ENCODE data around the gene ZNF423.
"Not testable (repeated sequence)": the region's sequence is repeated elsewhere in the genome, so short reads cannot be mapped to it uniquely, and the experiment has no call there.

Gene ZNF423

DNA sequence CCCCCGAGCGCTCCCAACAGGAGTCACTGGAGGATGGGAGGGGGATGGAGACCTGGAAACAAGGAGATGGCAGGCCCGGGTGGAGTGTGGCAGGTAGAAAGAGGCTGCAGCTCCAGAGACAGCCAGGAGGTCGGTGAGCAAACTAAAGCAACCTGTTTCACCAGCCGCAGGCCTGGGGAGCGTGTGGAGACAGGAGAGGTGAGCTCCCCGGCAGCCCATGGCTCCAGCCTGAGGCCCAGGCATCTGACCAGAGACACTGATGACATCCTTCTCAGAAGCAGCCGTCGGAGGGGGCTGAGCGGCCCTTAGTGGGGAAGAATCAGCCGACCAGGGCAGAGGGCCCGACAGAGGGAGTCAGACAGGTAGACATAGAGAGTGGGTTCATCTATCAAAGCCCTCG is 165.1 kb downstream of the ZNF423 start:
- no peak for DNase-seq

DNA sequence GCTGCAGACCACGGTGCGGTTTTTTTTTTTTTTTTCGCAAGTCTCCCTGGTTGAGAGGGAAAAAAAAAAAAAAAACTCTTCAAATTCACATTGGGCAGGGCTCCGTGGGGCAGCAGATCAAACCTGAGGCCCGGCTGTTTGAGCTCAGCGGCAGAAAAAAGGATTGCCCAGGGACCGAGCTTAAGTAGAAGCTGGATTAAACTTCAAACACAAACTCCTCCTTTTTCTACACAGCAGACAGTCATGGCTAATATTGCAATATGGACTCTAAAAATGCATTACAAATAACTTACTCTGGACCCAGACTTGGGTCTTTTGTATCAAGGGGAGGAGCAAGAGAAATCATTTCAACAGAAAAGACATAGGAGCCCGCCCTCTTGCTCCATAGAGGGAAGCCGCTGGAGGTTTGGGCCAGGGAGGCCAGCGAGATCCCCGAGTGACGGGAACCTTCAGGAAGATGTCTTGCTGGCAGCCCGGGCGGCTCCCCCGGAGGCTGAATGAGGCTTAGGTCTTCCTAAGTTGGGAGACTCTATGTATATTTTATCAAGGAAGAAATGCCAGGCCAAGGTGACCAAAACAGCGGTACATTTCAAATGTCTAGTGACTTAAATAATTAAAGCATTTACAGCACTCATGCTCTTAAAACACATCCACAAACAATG is 167.7 kb downstream of the ZNF423 start:
- DNase-seq, result no peak

DNA sequence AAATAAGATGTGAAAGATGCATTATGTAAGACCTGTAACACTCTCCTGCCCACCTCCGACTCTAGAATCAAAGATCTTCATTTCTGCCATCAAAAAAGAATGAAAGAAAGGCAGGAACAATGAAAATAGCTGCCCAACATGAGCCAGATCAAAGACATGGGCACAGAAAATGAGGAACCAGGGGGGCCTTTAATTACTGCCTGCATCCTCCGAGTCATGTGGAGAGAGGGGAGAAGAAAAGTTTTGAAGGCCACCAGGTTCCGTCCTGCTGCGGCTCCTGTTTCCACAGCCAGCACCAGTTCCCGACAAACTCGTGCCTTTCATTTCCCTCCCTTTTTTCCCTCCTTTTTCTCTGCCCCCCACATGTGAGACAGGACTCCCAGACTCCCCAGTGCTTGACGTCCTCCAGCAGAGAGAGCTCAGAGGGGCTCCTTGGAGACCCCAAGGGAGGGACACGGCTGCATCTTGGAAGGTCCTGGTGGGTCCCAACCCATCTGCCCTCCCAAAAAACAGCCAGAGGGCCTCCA is 168.4 kb downstream of the ZNF423 start:
- no peak for DNase-seq

DNA sequence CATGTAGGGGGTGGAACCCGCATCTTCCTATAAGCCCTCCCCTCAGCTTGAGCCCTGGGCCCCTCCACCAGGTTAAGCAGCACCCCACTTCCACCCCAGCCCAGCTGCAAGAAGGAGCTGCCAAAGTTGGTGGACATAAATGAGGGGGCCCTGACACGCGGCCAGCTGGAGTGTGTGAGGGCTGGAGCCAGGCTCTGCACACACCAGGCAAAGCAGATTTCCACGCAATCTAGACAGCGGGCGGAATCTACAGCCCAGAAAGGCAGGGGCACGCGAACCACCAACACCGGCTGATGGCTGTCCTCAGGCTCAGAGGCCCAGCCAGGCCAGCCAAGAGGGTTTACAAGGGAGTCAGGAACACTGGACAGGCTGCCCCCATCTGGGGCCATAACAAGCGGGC is 171.2 kb downstream of the ZNF423 start:
- DNase-seq, result no peak

DNA sequence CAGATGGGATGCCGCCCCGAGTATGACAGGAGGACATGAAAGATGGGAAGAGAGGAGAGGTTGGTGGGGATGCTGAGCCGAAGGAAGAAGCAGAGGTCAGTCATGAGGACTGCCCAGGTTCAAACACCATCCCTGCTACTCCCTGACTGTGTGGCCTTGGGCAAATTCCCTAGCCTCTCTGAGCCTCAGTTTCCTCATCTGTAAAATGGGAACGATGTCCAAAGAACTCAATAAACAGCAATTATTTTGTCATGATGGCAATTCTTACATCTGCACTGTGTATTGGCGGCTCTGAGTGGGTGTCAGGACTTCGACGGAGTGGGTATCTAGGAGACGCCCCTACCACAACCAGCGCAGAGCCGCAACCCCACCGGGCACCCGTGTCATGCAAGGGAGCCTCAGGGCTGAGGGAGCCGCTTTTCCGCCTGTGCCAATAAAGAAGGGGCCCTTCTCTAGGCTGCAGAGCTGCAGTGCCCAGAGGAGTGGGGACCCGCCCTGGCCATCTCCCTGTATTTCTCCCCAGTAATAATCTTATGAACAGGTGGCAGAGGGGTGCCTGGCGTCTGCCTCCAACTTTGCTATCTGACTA is 173.2 kb downstream of the ZNF423 start:
- no peak for DNase-seq

DNA sequence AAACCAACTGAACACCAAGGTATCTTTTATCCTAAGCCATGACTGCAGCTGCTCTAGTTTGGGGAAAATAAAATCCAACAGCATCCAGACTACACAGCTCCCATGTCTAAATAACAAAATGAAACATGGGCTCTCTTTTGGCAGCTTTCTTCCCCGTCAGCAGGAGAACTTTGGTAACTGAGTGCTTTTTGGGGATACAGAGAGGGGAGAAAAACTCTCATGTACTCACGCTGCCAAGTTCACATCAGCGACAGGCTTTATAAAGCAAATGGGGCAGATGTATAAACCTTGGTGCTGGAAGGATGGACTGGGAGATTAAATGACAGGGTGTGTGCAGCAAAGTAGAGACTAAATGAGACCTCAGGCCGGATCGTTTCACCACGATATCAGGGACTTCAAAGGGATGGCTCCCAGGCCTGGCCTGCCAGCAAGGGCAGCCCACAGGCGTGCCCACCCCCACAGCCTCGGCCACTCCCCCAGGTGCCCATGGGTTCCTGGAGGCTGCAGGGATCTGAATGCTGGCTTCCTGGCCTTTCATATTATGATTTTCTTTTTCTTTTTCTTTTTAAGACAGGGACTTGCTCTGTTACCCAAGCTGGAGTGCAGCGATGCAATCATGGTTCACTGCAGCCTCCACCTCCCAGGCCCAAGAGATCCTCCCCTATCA is 174.6 kb downstream of the ZNF423 start:
- no peak for DNase-seq

DNA sequence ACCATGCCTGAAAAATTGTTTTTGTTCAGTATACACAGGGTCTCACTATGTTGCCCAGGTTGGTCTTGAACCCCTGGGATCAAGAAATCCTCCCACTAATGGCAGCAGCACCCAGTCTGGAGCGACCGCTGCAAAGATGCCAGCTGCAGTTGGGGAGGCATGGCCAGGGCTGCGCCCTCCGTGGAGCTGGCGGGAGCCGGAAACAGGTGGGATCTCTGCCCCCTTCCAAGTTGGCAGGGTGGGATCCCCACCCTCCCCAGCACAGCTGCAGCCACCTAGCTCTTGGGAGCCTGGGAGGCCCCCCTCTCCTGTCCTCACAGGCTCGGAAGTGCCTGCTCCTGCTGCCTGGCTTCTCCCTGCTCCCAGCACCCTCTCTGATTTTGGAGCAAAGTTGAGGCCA is 176.8 kb downstream of the ZNF423 start:
- no peak for DNase-seq

DNA sequence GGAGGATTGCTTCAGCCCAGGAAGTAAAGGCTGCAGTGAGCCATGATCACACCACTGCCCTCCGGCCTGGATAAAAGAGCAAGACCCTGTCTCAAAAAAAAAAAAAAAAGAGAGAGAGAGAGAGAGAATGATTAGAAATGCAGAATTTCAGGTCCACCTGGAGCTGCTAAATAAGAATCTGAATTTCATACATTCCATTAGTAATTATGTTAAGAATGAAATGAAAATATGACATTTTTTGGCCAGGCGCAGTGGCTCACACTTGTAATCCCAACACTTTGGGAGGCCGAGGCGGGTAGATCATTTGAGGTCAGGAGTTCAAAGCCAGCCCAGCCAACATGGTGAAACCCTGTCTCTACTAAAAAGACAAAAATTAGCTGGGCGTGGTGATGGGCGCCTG is 178.3 kb downstream of the ZNF423 start:
- not testable (repeated sequence) for DNase-seq

DNA sequence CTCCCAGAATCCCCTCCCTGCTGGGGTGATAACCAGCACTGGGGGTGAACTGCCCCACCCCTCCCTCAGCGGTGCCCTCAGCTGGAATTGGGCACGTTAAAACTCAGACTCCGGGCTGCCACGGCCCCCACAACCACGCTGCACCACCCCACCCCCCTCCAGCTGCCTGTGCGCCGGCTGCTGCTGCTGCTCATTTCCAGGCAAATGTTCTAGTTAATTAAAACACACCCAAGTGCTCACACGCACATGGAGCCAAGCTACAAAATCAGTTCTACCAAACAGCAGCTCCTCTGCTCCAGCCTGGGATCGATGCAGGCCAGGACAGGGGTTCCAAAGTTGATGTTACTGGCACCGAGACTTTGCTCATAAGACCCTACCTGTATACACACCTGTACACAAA is 180.5 kb downstream of the ZNF423 start:
- no peak for DNase-seq

DNA sequence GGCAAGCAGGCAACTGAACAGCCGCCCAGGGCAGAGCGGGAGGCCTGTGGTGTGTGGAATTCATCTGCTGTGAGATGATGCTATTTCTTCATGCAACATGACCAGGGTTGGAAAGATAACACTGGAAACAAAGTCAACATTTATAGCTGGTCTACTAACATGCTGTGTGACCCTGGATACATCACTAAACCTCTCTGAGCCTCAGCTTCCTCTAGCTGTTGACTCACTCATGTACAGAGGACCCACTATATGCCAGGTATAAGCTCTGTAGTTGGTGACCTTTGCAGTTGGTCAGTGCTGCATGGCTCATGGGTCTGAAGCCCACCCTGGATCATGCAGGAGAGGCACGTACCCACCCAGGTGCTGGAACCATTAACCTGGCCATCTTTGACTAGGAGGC is 180.9 kb downstream of the ZNF423 start:
- DNase-seq, result no peak

DNA sequence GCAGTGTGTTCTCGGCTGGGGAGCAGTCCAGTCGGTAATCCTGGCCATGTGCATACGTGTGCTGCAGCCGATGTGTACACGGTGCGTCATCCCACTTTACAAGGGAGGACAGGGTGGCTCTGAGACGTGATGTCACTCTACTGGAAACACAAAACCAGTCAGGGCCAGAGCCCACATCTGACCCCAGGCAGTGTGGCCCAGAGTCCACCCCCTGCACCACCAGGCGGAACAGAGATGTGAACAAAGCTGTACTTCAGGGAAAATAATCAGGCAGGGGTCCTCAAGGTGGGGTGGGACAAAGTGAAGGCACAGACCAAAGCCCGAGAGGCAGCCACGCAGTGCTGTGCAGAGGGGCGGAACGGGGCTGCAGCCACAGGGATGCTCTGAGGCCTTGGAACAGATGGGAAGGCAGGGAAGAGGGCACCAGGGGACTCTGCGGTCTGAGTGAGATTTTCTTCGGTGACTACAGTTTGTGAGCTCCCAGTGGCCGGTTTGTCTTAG is 181.5 kb downstream of the ZNF423 start:
- no peak for DNase-seq

DNA sequence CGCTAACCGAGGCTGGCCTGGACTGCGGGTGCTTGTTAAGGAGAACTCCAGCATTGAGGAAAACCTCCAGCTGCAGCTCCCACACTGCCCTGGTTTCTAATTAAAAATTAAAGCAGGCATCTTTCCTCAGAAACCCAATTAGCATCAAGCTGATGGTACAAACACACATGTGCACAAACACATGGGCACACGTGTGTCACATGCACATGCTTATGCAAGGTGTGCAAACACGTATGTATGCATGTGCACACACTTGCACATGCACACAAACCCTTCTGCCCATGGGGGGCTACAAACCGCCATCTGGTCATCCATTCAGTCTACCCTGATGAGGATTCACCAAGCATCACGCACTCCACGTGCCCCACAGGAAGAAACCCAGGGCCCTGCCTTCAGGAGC is 182.5 kb downstream of the ZNF423 start:
- no peak for DNase-seq

DNA sequence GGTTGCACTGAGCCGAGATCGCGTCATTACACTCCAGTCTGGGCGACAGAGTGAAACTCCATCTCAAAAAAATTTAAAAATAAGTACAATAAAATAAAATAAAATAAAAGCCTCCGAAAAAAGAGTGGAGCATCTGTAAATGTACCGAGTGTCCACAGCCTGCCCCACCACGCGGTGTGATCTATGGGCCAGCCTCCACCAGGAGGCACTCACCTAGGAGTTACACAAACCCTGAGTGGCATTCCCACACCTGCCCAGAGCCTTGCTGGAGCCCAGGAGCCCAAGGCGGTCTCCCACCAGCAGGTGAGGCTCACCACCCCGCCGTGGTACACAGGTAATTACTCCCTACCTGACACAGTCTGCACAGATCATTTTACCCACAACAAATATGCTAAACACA is 183.2 kb downstream of the ZNF423 start:
- DNase-seq, result no peak

DNA sequence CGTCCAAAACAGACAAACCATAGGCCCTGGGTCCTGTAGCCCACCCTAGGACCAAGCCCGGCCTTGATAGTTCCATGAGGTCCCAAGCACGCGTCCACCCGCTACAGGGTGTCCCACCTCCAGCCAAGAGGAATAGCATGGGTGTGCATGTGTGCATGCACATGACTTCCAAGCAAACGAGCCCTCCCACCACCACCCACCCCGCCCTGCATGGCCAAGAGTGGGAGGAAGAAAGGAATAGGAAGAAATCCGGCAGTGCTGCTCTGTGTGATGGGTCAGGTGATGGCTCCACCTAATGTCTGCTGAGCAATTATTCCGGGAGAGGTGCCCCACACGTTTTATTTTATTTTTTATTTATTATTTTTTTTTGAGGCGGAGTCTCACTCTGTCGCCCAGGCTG is 184.6 kb downstream of the ZNF423 start:
- no peak for DNase-seq

DNA sequence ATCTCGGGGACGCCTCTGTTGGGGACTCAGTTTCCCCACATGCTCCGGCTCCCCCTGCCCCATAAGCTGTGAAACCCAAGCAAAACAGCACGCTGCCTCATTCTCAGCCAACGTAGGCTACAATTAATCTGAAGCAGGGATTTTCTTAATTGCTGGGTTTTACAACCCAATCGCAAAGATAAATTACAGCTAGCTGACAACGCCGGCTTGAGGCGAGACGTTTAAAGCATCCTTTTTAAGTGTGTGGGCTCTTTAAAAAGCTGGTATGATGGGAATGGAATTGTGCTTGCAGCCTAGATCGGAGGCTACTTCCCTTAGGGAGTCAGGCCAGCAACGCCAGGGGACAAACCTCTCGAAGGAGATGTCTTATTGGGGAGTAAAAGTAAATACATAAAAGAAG is 185.3 kb downstream of the ZNF423 start:
- DNase-seq, result no peak

DNA sequence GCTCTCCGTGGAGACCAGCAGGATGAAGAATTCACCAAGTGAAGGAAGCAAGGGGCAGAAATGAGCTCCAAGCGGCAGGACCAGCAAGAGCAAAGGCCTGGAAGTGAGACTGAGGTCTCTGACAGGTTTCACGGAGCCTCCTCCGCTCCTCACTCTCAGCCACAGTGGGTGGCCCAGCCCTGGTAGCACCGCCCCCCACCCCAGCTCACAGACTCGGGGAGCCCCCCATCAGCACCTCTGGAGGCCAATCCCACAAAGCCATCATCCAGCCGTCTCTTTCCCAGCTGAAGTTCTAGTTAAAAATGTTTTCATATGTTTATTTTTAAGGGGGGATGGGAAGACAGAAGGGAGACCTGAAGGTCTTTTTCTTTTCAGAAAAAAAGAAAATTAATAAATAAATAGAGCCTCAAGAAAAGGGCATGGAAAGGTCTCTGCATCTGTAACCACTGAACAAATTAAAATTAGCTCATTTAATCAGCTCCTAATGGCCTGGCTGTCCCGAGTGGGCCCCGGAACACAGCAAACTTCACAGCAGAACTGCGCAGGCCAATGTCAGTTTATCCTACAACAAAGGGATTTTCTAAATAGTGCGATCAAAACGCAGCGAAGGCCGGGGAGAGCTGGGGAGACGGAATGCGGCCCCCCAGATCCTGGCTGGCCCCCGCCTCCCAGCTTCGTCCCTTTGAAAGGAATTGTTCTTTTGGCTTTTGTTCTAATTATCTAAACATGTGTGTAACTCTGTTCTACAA is 190.3 kb downstream of the ZNF423 start:
- no peak for DNase-seq

DNA sequence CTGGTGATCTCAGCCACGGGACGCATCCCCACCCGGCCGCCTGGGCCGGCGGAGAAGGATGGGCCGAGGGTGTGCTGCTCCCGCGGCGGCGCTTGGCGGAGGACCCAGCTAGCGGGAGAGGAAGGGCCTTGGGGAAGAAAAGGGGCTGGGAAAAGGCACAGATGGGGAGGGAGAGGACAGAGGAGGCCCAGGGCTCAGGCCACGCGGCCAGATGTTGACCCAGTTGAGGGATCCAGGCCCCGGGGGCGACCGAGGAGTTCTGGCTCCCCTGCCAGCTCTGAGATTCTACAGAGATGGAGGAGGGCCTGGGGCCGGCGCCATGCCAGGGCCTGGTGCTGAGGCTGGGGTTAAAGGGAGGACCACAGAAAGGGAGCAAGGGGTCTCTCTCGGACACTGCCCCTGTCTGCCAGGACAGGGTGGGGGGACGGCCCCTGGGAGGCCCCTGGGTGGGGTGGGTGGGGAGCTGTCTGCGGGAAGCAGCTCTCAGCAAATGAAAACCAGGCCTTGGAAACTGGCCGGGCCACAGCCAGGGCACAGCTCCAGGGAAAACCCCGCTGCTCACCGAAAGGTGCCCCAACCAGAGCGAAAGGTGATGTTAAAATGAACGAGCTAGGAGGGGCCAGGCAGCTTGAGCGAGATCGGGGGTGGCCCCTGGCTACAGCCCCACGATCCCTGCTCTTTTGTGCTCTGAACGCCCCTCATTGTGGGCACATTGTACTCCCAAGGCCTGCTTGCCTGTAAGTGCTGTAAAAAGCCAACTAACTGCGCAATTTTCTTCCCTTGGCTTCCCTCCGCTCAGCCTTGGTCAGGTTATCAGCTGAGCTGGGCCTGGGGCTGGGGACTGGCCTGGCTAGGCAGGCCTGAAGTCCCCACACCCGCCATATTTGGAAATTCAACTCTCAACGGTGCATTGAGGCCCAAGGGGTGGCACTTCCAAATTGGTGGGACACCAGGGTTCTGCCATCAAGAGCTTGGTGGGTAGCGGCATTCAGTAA is 191.4 kb downstream of the ZNF423 start:
- DNase-seq, result no peak

DNA sequence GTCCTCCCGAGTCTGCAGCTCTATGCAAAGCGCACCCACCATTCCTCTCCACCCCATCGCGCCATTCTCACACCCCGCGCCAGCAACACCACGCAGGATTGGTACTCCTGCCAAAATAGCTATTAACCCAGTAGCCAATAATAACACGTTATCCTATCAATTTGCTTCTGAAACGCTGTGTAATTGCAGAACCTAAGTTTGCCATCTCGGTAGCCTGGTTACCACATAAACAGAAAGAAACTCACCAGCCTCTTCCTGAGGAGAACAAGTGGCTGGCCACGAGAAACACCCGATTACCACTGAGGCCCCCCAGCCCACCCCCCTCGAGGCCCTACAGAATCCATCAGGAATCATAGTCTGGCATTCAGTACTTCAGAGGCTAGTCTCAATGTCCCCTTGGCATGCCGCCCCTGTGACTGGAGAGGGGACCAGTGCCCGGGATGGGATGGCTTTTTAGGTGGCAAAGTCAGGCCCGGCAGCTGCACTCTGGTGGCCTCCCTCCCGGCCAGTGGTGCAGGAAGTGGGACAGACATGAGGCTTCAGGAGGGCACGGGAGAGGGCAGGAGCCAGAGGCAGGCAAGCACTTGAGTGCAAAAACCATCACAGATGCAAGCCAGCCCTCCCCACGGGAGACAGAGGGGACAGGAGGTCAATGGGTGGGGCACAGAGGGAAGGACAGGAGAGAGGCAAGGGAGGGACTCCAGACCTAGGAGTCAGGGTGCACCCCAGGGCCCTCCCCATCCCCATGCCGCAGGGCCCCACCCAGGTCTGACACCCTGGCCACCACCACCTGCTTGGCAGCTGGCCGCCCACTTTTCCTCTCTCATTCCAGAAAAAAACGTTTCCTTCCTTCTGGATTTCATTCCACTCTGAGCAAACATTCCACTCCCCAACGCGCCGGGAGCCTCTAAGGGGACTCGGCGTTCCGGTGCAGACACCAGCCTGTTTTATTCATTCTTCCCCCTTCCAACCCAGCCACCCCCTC is 192.5 kb downstream of the ZNF423 start:
- no peak for DNase-seq

DNA sequence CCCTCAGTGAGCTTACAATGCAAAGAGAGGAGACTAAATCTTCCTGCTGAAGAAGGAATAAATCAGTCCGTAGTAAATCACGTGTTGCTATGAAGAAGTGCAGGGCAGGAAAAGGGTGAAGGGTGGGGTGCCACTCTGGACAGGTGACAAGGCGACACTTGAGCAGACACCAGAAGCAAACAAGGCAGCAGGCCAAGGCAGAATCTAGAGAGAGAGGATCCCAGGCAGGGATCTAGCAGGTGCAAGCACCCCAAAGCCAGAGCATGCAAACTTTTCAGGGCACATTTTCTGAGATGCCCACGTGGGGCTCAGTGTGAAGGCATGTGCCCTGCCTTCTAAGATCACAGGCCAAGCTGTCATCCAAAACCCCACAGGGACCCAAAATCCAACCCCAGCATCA is 193.3 kb downstream of the ZNF423 start:
- no peak for DNase-seq

DNA sequence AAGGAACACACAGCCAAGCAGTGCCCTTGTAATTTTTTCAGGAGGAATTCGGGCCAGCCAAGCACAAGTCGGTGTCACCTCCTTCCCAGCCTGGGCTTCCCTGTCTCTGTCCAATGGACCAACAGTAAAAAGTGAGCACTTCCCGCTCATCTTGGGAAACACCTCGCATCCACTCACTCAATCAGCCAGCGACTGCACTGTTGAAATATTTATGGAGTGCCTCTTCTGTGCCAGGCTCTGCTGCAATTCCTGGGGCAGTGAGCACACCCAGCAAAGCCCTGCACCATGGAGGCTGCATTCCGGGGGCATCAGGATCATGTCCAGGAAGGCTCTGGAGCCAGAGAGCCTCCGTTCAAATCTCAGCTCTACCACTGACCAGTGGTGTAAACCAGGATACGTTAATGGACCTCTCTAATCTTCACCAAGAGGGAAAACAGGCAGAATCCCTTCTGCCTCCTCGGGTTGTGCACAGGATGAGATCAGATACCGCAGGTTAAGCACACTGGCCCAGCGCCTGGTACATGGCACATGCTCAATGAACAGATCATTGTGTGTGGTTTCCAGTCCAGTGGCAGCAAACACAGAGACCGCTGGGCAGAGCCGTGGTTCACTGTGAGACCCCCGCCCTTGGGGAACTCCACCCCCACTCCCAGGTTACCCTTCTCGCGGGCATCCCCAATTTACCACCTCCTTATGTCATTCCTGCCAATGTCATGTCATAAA is 194.3 kb downstream of the ZNF423 start:
- DNase-seq, result no peak

Measured in effector CD4-positive, alpha-beta T cell (primary cell).